DMS53 treated with DMSO at 0.1 percent for 48 hours (cell line): ENCODE results near the gene WRNIP1.

Experiments
- DNase-seq: peaks from one replicate; lab custom pipeline; 2025; ENCODE audit not compliant: unreplicated experiment; lab: John Stamatoyannopoulos, UW

The WRNIP1 gene

GRCh38 chr6:2740581-2740980, 24.6 kb upstream of the WRNIP1 start:
- no peak for DNase-seq

- DNase-seq: no peak
Observed at GRCh38 chr6:2741756-2742155, 23.4 kb upstream of the WRNIP1 start.

GRCh38 chr6:2743280-2744208, 21.6 kb upstream of the WRNIP1 start:
- no peak for DNase-seq

GRCh38 chr6:2744209-2744771, 20.9 kb upstream of the WRNIP1 start:
- no peak for DNase-seq

GRCh38 chr6:2744778-2745177, 20.4 kb upstream of the WRNIP1 start:
- no peak for DNase-seq

- no peak for DNase-seq
Observed at GRCh38 chr6:2745246-2745645, 19.9 kb upstream of the WRNIP1 start.

GRCh38 chr6:2746557-2747061, 18.6 kb upstream of the WRNIP1 start:
- DNase-seq: no peak

GRCh38 chr6:2748183-2748582, 17.0 kb upstream of the WRNIP1 start:
- no peak for DNase-seq

GRCh38 chr6:2749969-2750600, 15.1 kb upstream of the WRNIP1 start:
- DNase-seq: peak; percentile 42

- DNase-seq: no peak
Observed at GRCh38 chr6:2750832-2751231, 14.4 kb upstream of the WRNIP1 start, which contains the start of gene MYLK4. TSS of gene MYLK4 (minus strand) at chr6:2750922. CDS start at chr6:2749294, 1,628 bp downstream.

- DNase-seq: no peak
Observed at GRCh38 chr6:2751871-2752270, 13.3 kb upstream of the WRNIP1 start.

- DNase-seq: no peak
Observed at GRCh38 chr6:2752477-2753109, 12.6 kb upstream of the WRNIP1 start.

GRCh38 chr6:2753110-2753489, 12.1 kb upstream of the WRNIP1 start:
- DNase-seq: no peak

GRCh38 chr6:2753743-2754142, 11.4 kb upstream of the WRNIP1 start:
- DNase-seq: no peak

- no peak for DNase-seq
Observed at GRCh38 chr6:2754393-2754792, 10.8 kb upstream of the WRNIP1 start.

GRCh38 chr6:2754911-2755310, 10.3 kb upstream of the WRNIP1 start:
- DNase-seq: no peak

GRCh38 chr6:2755456-2755855, 9.7 kb upstream of the WRNIP1 start:
- DNase-seq: no peak

- no peak for DNase-seq
Observed at GRCh38 chr6:2756241-2756640, 9.0 kb upstream of the WRNIP1 start.

- DNase-seq: no peak
Observed at GRCh38 chr6:2756687-2757224, 8.4 kb upstream of the WRNIP1 start.

GRCh38 chr6:2758980-2759379, 6.2 kb upstream of the WRNIP1 start:
- DNase-seq: no peak
